GM19238 (cell line): ENCODE results near the gene ADAMTS7.
"Not testable (repeated sequence)": the region's sequence is repeated elsewhere in the genome, so short reads cannot be mapped to it uniquely, and the experiment has no call there.

Source experiments
- DNase-seq: peaks from one replicate; pipeline ENCODE4 v3.0.0; 2011; ENCODE audit warnings: low spot score; ENCODE audit not compliant: insufficient read length

ADAMTS7 gene

DNA sequence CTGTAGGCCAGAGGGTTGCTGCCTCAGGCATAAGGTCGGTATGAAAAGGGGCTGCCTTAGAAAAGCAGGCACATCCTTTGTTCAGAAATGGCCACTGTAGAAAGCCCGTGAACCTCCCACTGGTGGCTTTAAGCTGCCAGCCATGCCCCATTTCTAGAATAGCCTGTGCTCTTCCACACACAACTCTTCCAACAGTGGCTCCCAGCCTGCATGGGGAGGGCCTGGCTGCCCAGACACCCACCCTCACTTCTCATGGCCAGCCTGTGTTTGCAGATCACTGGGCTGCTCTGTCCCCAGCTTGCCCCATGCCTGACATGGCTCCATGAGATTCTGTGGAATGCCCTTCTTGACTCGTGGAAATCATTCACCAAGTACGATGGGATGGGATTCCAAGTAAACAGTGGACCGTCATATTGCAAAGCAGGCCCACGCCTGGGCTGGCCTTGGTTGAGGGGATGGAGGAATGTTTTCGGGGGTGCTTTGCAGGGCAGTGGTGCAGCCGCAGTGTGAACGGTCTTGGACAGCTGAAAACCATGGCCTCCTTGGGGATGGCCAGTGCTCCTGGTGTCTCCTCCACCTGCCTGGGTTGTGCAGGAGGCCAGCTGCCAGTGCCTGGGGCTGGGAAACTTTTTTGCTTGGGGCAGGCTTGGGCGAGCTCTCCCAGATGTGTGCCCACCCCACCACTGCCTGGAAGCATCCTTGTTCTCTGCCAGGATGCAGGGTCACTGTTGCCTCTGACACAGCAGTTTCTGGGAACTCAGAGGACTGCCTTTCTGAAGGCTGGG is 57.3 kb downstream of the ADAMTS7 start:
- DNase-seq = not testable (repeated sequence)

DNA sequence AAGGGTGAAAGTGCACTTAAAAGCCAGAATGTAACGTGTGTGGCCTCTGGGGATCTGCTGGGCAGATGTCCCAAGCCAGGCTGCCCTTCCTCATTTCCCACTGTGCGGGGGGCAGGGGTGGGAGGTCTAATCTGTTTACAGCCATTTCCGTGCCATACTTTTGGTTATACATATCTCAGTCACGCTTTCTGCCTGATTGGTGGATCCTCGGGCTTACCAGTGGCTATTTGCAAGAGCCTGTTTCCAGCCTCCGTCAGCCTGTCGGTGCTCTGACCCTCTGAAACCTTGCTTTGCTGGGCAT is 58.0 kb downstream of the ADAMTS7 start:
- DNase-seq = not testable (repeated sequence)

GRCh38 chr15:78752492-78753358 is 58.5 kb downstream of the ADAMTS7 start:
- DNase-seq = no peak

DNA sequence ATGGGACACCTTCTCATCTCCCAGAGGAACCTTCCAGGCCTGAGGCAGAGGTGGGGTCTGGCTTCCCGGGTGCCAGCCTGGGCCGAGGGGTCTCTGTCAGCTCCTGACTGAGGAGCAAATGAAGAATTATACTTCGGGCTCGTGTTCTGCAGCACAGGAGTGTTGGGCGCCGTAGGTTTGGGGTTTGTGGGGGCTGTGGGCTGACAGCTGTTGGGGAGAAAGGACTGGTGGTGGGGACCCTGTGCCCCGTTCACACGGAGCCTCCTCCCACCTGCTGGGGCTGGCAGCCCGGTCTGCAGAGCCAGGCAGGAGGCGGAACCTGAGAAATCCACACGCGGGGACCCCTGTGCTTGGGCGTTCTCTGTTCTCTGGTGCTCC is 59.7 kb downstream of the ADAMTS7 start:
- DNase-seq = no peak

GRCh38 chr15:78750974-78751601 is 60.2 kb downstream of the ADAMTS7 start:
- peak; percentile 78 for DNase-seq

DNA sequence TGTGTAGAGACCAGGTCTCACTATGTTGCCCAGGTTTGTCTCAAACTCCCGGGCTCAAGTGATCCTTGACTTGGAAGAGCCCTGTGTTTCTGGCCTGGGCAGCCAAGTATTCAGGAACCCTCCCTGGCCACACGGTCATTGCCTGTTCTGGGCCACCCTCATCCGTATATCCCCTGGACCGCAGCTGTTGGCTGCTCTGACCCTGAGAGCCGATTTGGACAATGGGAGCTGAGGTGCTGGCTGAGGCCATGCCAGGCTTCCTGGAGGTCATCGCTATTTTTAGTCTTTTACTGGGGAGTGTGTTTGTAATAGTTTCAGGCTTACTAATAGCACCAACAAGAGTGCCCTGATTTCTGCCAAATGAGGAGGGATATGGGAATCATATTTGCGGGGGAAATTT is 60.7 kb downstream of the ADAMTS7 start:
- no peak for DNase-seq

GRCh38 chr15:78749831-78750230 is 61.4 kb downstream of the ADAMTS7 start:
- no peak for DNase-seq

DNA sequence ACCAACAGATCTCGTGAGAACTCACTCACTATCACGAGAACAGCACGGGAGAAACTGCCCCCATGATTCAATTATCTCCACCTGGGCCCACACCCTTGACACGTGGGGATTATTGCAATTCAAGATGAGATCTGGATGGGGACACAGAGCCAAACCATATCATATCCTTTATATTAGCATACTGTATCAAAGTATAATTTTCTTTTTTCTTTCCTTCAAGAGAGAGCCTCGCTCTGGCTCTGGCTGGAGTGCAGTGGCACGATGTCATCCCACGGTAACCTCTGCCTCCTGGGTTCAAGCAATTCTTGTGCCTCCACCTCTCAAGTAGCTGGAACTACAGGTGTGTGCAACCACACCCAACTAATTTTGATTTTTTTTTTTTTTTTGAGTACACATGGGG is 63.4 kb downstream of the ADAMTS7 start:
- not testable (repeated sequence) for DNase-seq

GRCh38 chr15:78741674-78742073 is 69.6 kb downstream of the ADAMTS7 start:
- not testable (repeated sequence) for DNase-seq

DNA sequence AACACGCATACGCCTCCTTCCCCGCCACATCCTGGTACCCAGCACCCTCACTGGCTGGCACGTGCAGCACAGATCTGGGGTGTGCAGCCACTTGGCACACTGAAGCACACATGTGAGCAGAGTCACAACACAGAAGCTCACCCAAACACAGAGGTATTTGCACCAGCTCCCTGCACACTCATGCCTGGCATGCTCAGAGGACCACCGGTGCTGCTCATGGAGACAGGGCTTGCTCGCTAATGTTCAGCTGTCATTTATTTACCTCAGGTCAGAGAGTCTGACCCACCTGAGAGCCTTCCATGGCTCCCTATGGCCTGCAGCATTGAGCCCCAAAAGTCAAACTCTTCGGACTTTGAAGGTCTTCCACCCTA is 70.4 kb downstream of the ADAMTS7 start:
- DNase-seq = no peak

- peak; percentile 21 for DNase-seq
Observed at GRCh38 chr15:78739996-78740903, 71.0 kb downstream of the ADAMTS7 start.

DNA sequence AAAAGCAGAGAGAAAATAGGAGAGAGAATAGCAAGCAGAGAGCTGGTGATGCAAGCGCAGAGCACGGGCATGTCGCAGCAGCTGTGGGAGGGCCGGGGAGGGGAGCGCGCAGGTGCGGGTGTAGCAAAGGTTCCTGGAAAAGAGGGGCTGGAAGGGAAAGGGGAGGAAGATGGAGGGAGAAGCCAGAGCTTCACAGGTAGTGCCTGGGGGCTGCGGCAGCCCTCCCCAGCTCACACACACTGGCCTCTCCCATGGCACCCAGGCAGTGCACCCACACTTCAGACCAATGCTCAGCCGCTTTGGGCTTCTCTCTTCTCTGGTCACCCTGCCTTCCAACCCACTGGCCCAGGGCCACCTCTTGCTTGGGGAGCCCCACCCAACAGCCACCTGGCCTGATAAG is 72.1 kb downstream of the ADAMTS7 start:
- DNase-seq = no peak

DNA sequence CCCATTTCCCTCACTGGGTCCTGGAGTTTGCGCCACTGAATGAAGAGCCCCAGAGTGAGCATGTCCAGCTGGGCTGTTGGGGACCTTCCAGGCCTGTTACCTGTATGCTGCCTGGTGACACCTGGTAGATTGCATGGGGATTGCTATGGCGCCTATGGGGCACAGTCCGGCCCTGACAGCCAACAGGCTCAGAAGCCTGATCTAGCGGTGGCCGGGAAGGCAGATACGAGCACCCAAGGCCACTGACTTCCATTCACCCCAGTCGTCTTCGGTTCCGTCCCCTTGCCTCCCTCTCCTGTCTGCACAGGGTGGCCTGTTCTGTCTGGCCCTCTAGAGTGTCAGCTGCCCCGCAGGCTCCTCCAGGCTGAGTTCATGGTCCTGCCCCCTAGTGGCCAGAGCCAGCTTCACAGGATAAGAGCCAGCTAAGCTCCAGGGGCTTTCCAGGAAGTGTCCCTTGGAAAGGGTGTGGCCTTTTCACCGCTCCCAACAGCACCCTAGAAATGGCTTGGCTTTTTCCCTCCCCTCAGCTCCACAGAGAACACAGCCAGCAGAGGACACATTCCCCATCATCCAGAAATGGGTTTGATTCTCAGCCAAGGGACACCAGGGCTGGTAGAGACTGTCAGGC is 73.2 kb downstream of the ADAMTS7 start:
- not testable (repeated sequence) for DNase-seq

- DNase-seq = no peak
Observed at GRCh38 chr15:78737187-78737820, 74.0 kb downstream of the ADAMTS7 start.

DNA sequence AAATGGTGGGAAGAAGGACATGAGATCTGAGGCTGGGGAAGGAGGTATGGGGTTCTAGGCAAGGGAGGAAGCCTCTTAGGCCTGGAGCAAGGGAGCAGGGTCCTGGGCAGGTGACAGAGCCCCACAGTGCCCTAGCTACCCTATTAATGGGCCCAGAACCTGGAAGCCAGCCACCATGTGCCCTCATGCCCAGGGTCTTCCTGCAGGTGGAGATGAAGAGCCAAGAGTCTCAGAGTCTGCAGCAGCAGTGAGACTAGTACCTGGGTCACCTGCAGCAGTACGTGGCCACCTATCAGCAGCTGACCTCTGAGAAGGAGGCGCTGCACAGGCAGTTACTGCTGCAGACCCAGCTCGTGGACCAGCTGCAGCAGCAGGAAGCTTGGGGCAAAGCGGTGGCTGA is 75.0 kb downstream of the ADAMTS7 start:
- not testable (repeated sequence) for DNase-seq

GRCh38 chr15:78734451-78735064 is 76.7 kb downstream of the ADAMTS7 start:
- no peak for DNase-seq

GRCh38 chr15:78732634-78733033 is 78.6 kb downstream of the ADAMTS7 start:
- DNase-seq = no peak

DNA sequence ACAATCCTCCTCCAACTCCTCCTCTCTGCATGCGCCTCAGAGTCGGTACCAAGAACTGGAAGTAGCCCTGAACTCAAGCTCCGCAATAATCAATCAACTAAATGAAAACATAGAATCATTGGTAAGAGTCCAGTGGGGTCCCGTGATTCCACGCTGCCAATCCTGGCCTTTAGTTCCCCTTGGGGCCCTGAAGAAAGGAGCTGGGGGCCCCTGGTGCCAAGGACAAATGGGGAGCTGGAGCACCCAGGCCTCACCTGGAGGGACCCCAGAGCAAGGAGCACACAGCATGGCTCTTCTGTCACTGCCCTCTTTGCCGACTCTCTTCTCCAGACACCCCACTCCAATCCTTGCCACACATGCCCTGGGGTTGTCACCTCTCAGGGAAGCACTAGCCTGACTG is 80.3 kb downstream of the ADAMTS7 start:
- DNase-seq = no peak

GRCh38 chr15:78728427-78728826 is 82.8 kb downstream of the ADAMTS7 start:
- not testable (repeated sequence) for DNase-seq

DNA sequence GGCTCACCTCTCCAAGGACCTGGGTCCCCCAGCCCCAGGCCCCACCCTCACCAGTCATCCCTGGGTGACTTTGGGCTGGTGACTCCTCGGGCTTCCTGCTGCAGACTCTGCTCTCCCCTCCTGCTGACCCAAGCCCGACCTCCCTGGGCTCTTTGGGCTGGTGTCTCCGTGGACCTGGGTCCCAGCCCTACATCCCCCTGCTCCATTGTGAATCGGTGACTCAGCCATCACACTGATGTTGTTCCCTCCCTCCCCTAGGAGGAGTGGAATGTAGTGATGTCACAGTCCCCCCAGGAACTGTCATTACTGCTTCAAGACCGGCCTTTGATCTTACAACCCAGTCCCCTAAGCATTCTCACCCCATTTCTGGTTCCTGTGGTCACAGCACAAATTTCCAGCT is 83.7 kb downstream of the ADAMTS7 start:
- DNase-seq = no peak
